Glomerular visceral epithelial cell (primary cell): Measurements from ENCODE around the gene DMKN.
"Not testable (repeated sequence)": the region's sequence is repeated elsewhere in the genome, so short reads cannot be mapped to it uniquely, and the experiment has no call there.

ENCODE experiments used
- DNase-seq: peaks from one replicate; pipeline ENCODE4 v3.0.0-alpha.2; 2016; ENCODE audit errors: extremely low spot score

The DMKN gene

GRCh38 chr19:35498220-35498619 lies 15.2 kb downstream of the DMKN start:
- no peak for DNase-seq

DNA sequence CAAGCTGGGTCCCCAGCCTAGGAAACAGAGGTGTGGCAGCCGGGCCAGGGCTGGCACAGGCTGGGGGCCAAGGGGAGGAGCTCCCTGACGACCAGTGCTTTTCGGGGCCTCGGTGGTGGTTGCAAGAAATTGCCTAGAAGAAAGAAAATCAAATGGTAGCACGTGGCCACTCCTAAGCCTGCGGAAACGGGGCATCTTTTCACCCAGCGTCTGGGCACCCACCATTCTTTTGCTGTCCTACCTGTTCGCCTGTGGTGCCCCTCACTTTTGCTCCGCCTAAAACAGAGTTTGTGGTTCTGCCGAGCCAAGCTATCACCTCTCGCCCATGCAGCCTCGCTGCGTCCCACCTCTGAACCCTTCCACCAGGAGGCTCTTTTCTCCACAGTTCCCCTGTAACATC lies 16.0 kb downstream of the DMKN start:
- no peak for DNase-seq

DNA sequence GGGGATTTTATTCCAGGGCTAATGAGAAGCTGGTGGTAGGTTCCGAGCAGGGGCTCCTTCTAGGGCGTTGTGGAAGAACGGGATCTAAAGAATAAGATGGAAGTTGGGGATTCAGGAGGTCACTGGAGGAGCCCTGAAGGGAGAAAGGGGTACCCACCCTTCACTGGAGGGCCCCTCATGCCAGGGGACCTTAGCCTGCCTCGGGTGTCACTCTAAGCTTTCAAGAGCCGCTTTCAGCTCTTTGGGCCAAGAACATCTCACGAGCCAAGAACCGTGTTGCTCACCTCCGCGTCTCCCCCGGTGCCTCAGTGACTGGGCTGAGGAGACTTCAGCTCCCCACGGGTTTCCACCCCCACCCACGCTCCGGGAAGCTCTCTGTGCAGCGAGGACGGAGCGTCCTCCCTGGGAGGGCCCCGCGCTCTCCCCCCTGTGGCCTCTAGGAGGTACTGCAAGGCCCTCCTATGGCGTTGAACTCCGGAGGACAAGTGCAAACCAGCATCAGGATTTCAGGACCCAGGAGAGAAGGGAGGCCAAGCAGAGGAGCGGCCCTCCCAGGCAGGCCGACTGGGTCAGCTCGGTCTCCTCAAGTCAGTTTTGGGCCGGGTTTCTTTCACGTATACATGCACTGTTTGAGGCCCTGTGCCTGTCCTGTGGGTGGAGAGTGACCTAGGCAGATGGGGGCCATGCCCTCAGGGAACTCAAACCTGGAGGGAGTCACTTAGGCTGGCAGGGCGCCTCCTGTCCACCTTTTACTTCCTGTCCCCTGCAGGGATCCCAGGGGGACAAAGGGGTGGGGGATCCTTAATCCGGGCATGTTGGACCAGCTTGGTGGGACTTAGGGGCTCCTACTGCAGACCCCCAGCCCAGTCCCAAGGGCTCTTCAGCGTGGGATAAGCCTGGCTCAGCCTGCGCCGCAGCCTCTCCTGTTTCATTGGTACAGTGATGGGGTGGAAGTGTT lies 18.1 kb downstream of the DMKN start:
- peak; percentile 72 for DNase-seq

DNA sequence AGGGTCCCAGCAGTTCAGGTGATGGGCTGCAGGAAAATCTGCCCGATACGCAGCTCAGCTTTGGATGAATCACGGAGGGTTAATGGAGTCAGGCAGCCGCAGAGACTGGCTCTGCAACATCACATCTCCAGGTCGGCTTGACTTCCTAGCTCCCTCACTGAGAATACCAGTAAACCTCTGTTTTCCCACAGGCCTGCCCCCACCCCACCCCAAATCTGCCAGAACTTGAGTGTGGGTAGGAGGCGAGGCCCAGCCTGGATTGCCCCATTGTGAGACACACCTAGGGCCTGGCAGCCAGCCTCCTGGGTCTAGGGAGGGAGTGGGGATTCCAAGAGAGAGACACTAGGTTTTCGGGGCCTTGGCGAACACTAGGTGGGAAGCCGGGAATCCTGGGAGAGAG lies 19.5 kb downstream of the DMKN start:
- no peak for DNase-seq

- DNase-seq = no peak
Observed at GRCh38 chr19:35491836-35492360, 21.6 kb downstream of the DMKN start.

- no peak for DNase-seq
Observed at GRCh38 chr19:35490364-35490763, 23.1 kb downstream of the DMKN start, which contains the start of gene KRTDAP. Gene KRTDAP, minus strand, starts transcription at chr19:35490464. Its CDS starts 22 bp downstream, at chr19:35490442.

GRCh38 chr19:35488677-35489076 lies 24.8 kb downstream of the DMKN start:
- no peak for DNase-seq

- DNase-seq = no peak
Observed at GRCh38 chr19:35487656-35488182, 25.7 kb downstream of the DMKN start.

DNA sequence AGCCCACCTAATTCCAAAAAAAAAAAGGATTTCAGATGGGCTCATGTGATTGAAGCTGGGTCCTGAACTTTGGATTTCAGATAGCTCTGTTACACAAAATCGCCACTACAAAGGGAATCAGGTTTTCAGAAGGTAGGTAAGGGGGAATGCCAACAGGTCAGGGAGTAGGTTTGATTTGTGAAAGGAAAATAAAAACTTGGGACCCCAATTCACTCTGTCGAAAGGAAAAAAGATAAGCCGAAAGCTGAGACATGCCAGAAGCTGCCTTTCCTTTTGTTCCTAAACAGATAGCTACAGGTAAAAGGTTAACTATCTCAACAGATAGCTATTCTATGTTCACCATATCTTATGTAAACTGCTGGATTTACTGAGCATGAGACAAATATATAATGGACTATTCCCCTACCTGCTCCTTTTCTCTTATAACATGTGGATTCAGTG lies 27.2 kb downstream of the DMKN start:
- no peak for DNase-seq

DNA sequence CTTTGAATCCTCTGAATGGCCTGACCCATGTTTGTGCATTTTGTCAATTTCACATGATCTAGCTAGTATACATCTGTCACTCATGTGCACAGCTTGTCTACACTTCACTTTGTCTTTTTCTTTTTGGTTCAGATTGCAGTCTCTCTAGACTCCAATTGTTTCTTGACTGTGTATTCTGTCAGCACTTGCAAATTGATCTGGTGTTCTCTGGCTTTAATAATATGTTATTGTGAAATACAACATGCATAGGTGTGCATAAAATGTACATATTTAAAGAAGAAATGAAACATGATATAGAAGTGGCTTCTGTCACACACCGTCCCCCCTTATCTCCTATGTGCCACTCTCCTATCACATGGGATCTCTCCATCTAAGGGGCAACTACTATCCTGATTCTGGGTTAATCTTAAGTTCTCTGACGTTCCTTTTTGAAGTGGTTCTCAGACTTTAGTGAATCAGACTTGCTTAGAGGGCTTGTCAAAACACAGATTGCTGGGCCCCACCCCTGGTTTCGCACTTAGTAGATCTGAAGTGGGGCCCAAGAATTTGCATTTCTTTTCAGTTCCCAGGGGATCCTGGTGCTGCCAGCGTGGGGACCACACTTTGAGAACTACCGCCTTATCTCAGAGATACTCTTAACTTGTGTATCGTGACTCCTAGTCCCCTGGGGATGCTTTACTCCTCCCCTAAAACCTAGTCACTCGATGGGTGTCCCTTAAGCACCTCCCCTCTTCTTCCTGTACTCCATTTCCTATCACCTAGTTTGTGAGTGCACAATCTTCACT lies 29.0 kb downstream of the DMKN start:
- DNase-seq = no peak

GRCh38 chr19:35483089-35483488 lies 30.4 kb downstream of the DMKN start:
- DNase-seq = no peak

GRCh38 chr19:35478794-35479677 lies 34.4 kb downstream of the DMKN start:
- DNase-seq = no peak

GRCh38 chr19:35476149-35476548 lies 37.3 kb downstream of the DMKN start:
- DNase-seq = no peak

- not testable (repeated sequence) for DNase-seq
Observed at GRCh38 chr19:35474594-35474993, 38.9 kb downstream of the DMKN start.

GRCh38 chr19:35474104-35474503 lies 39.3 kb downstream of the DMKN start:
- no peak for DNase-seq

- DNase-seq = no peak
Observed at GRCh38 chr19:35471946-35472345, 41.5 kb downstream of the DMKN start.

- not testable (repeated sequence) for DNase-seq
Observed at GRCh38 chr19:35471075-35471474, 42.4 kb downstream of the DMKN start.

DNA sequence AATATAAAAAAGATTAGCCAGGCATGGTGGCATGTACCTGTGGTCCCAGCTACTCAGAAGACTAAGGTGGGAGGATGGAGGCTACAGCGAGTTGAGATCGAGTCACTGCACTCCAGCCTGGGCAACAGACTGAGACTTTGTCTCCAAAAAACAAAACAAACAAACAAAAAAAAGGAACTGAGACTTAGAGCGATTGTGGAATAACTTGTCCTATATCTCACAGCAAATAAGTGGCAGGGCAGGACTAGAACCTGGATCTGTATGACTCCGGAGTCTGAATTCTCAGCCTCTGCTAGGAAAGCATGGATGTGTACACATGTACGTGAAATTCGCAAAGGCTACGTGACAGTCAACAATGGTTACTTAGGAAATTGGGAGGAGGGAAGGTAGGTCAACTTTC lies 43.3 kb downstream of the DMKN start:
- no peak for DNase-seq

- peak; percentile 44 for DNase-seq
Observed at GRCh38 chr19:35468637-35469036, 44.8 kb downstream of the DMKN start.

- no peak for DNase-seq
Observed at GRCh38 chr19:35466259-35466658, 47.2 kb downstream of the DMKN start.

GRCh38 chr19:35462956-35463355 lies 50.5 kb downstream of the DMKN start:
- not testable (repeated sequence) for DNase-seq
